NB4 (cell line): ENCODE measurements around the gene DDX17.

Source experiments
- MYC ChIP-seq: IDR thresholded peaks from 2 replicates; pipeline ENCODE4 v1.6.1; 2011; ENCODE audit warnings: low read depth, low read length
- POLR2A ChIP-seq: IDR thresholded peaks from 2 replicates; pipeline ENCODE4 v1.6.1; 2011; ENCODE audit warnings: mild to moderate bottlenecking; ENCODE audit not compliant: insufficient read length; ENCODE audit errors: extremely low read depth
- TF ChIP-seq, protein P1 (sequence below): IDR thresholded peaks from one replicate; pipeline ENCODE4 v1.5.1; 2012; ENCODE audit warnings: low read depth, low read length
- TF ChIP-seq, protein P2 (sequence below): IDR thresholded peaks from 2 replicates; pipeline ENCODE4 v1.6.1; 2011; ENCODE audit warnings: low read depth, low read length

DNA sequence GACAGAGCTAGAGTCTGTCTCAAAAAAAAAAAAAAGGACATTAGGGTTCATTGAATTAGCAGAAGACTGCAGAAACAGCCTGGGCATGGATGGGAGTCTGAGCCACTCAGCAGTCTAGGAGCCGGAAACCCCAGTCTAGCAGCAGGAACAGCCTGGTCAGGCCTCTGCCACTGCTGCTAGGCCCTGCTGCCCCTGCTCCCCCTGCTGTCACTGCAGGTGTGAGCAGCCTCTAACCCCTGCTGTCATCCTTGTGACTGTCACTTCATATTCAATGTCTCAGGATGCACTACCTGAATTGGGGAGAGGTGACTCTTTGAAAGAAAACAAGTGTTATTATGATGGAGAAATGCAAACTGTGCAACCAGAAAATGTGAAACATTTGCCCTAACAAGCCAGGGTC, 7.0 kb upstream of the DDX17 start:
- TF ChIP-seq, protein P1, sequence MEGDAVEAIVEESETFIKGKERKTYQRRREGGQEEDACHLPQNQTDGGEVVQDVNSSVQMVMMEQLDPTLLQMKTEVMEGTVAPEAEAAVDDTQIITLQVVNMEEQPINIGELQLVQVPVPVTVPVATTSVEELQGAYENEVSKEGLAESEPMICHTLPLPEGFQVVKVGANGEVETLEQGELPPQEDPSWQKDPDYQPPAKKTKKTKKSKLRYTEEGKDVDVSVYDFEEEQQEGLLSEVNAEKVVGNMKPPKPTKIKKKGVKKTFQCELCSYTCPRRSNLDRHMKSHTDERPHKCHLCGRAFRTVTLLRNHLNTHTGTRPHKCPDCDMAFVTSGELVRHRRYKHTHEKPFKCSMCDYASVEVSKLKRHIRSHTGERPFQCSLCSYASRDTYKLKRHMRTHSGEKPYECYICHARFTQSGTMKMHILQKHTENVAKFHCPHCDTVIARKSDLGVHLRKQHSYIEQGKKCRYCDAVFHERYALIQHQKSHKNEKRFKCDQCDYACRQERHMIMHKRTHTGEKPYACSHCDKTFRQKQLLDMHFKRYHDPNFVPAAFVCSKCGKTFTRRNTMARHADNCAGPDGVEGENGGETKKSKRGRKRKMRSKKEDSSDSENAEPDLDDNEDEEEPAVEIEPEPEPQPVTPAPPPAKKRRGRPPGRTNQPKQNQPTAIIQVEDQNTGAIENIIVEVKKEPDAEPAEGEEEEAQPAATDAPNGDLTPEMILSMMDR = peak; percentile 11
- TF ChIP-seq MYC = no peak
- TF ChIP-seq POLR2A = no peak
- TF ChIP-seq, protein P2, sequence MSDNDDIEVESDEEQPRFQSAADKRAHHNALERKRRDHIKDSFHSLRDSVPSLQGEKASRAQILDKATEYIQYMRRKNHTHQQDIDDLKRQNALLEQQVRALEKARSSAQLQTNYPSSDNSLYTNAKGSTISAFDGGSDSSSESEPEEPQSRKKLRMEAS = no peak
